Sigmoid colon (tissue), 4 donors: ENCODE results near the gene PHC2.

ENCODE experiments used
- CTCF ChIP-seq, 4 experiments: fragments of 450-650 bp in 3 of 4; fragments of 200-600 bp in 1 of 4; IDR thresholded peaks; one replicate each; pipeline ENCODE4 v1.5.1; 2016 to 2019; ENCODE audit warnings: antibody characterized with exemption in 4 of 4, mild to moderate bottlenecking in 3 of 4, moderate library complexity in 2 of 4
- POLR2A ChIP-seq, 2 donors: fragments of 450-650 bp; IDR thresholded peaks; one replicate each; pipeline ENCODE4 v1.6.1; 2016; ENCODE audit warnings: antibody characterized with exemption in 2 of 2, mild to moderate bottlenecking in 2 of 2, moderate library complexity in 2 of 2
- POLR2AphosphoS5 ChIP-seq, 4 donors: sonication (generic); formaldehyde crosslinking; IDR thresholded peaks; one replicate each; pipeline ENCODE4 v1.6.1; 2017; ENCODE audit warnings: antibody characterized with exemption in 4 of 4

DNA sequence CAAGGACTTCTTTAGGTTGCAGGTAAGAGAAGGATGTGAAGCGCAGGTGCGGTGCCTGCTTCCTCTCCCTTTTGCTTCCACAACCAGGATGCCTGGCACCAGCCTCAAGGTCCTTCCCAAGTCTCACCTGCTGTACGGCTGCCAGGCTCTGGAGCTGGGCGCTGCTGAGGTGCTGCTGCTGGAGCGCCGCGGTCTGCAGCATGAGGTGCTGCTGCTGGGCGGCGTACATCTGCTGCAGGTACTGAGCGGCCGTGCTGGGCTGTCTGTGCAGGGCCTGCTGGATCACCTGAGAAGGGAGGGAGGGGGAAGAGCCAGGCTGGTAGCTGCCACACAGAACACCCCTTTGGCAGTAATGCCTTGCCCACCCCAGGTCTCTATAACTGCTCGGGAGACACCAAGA lies 58.7 kb downstream of the PHC2 start:
- no peak for TF ChIP-seq CTCF (IDR thresholded peaks at IDR 0.05)
- TF ChIP-seq POLR2A (IDR thresholded peaks at IDR 0.05) = no peak
- TF ChIP-seq POLR2AphosphoS5 (IDR thresholded peaks at IDR 0.05) = no peak
